Liver (tissue), 9 donors: ENCODE results near the gene CDH16. TPM values are rescaled to one million over a fixed set of nuclear protein-coding genes. Genes with fewer than 3 reads are reported as not detected.

Source experiments
- DNase-seq: peaks from one replicate; pipeline ENCODE4 v3.0.0-alpha.2; 2017; ENCODE audit warnings: low spot score
- H3K27ac ChIP-seq, 2 donors: one replicate each; pipeline ENCODE4 v1.7.0; 2013; ENCODE audit warnings: inconsistent platforms in 2 of 2, low read length in 2 of 2, control low read depth in 1 of 2, low read depth in 1 of 2, mild to moderate bottlenecking in 1 of 2
- H3K27me3 ChIP-seq, 4 donors: one replicate each; pipeline versions ENCODE4 v1.6.1 to v1.7.0; 2013; ENCODE audit warnings: low read length in 3 of 4, inconsistent platforms in 1 of 4, mild to moderate bottlenecking in 1 of 4, moderate library complexity in 1 of 4; ENCODE audit not compliant: control insufficient read depth in 4 of 4, insufficient read depth in 4 of 4
- H3K36me3 ChIP-seq, 4 donors: one replicate each; pipeline versions ENCODE4 v1.6.1 to v1.7.0; 2013; ENCODE audit warnings: low read length in 3 of 4, mild to moderate bottlenecking in 3 of 4, low read depth in 1 of 4, moderate library complexity in 1 of 4; ENCODE audit not compliant: control insufficient read depth in 4 of 4, insufficient read depth in 3 of 4
- H3K4me1 ChIP-seq, 4 donors: one replicate each; pipeline versions ENCODE4 v1.6.1 to v1.7.0; 2013; ENCODE audit warnings: low read length in 3 of 4, mild to moderate bottlenecking in 3 of 4, moderate library complexity in 1 of 4; ENCODE audit not compliant: control insufficient read depth in 4 of 4, insufficient read depth in 4 of 4
- H3K4me3 ChIP-seq, 3 donors: one replicate each; pipeline versions ENCODE4 v1.6.1 to v1.7.0; 2013; ENCODE audit warnings: low read length in 3 of 3, control low read depth in 1 of 3, low read depth in 1 of 3, mild to moderate bottlenecking in 1 of 3
- H3K9ac ChIP-seq, 2 donors: one replicate each; pipeline ENCODE4 v1.7.0; 2013; ENCODE audit warnings: low read length in 2 of 2, mild to moderate bottlenecking in 2 of 2, moderate library complexity in 2 of 2, control low read depth in 1 of 2, low read depth in 1 of 2
- H3K9me3 ChIP-seq, 4 donors: one replicate each; pipeline versions ENCODE4 v1.6.1 to v1.7.0; 2013; ENCODE audit warnings: low read length in 3 of 4; ENCODE audit not compliant: control insufficient read depth in 4 of 4
- EGR1 ChIP-seq, 2 donors: IDR thresholded peaks; 2 replicates each; pipeline ENCODE4 v1.6.1; 2016 to 2018; ENCODE audit warnings: antibody characterized with exemption in 2 of 2, low read depth in 2 of 2
- FOXA1 ChIP-seq: IDR thresholded peaks from 2 replicates; pipeline ENCODE4 v1.6.1; 2016; ENCODE audit warnings: antibody characterized with exemption
- FOXA2 ChIP-seq: IDR thresholded peaks from 2 replicates; pipeline ENCODE4 v1.6.1; 2016; ENCODE audit warnings: antibody characterized with exemption
- GABPA ChIP-seq, 2 donors: IDR thresholded peaks in 1 of 2; conservative IDR thresholded peaks in 1 of 2; 2 replicates each; pipeline ENCODE4 v1.6.1; 2016; ENCODE audit warnings: antibody characterized with exemption in 2 of 2, mild to moderate bottlenecking in 1 of 2, moderate library complexity in 1 of 2
- HNF4A ChIP-seq, 2 donors: conservative IDR thresholded peaks; 2 replicates each; pipeline ENCODE4 v1.6.1; 2016; ENCODE audit warnings: antibody characterized with exemption in 2 of 2, mild to moderate bottlenecking in 2 of 2
- HNF4G ChIP-seq: IDR thresholded peaks from 2 replicates; pipeline ENCODE4 v1.6.1; 2016; ENCODE audit warnings: antibody characterized with exemption
- JUND ChIP-seq, 2 donors: IDR thresholded peaks; 2 replicates each; pipeline ENCODE4 v1.6.1; 2016; ENCODE audit warnings: antibody characterized with exemption in 2 of 2
- MAX ChIP-seq: IDR thresholded peaks from 2 replicates; pipeline ENCODE4 v1.6.1; 2016; ENCODE audit warnings: antibody characterized with exemption
- NR2F2 ChIP-seq: IDR thresholded peaks from 2 replicates; pipeline ENCODE4 v1.6.1; 2016; ENCODE audit warnings: antibody characterized with exemption
- RAD21 ChIP-seq, 2 donors: IDR thresholded peaks; 2 replicates each; pipeline ENCODE4 v1.6.1; 2016; ENCODE audit warnings: antibody characterized with exemption in 2 of 2, mild to moderate bottlenecking in 2 of 2
- REST ChIP-seq: IDR thresholded peaks from 2 replicates; pipeline ENCODE4 v1.6.1; 2016; ENCODE audit warnings: antibody characterized with exemption, mild to moderate bottlenecking
- RXRA ChIP-seq, 2 donors: IDR thresholded peaks; 2 replicates each; pipeline ENCODE4 v1.6.1; 2017 to 2018; ENCODE audit warnings: antibody characterized with exemption in 2 of 2, mild to moderate bottlenecking in 1 of 2
- SP1 ChIP-seq: IDR thresholded peaks from 2 replicates; pipeline ENCODE4 v1.6.1; 2018; ENCODE audit warnings: antibody characterized with exemption, mild to moderate bottlenecking
- TAF1 ChIP-seq: conservative IDR thresholded peaks from 2 replicates; pipeline ENCODE4 v1.6.1; 2016; ENCODE audit warnings: antibody characterized with exemption, mild to moderate bottlenecking
- YY1 ChIP-seq: IDR thresholded peaks from 2 replicates; pipeline ENCODE4 v1.6.1; 2016; ENCODE audit warnings: antibody characterized with exemption, mild to moderate bottlenecking
- ZBTB33 ChIP-seq: IDR thresholded peaks from 2 replicates; pipeline ENCODE4 v1.6.1; 2016; ENCODE audit warnings: antibody characterized with exemption
- WGBS: extraction: QIAGEN DNeasy Blood & Tissue Kit; methylation state at CpG from one replicate; pipeline ENCODE4 v1.1.7; 2013; 5-methylcytosine and 5-hydroxymethylcytosine counted together
- polyA plus RNA-seq, 2 donors: library from polyadenylated mRNA; stranded (reverse) in 1 of 2; unstranded in 1 of 2; fragments of 200-250 nt in 1 of 2; fragments of >200 nt in 1 of 2; fragmentation: Nextera tagmentation in 1 of 2; extraction: Ambion mirVana in 1 of 2; gene quantifications; one replicate each; pipeline versions ENCODE4 v1.2.1 to v1.2.3, GENCODE V29; 2013 to 2015
- total RNA-seq, 2 donors: library from RNA; depleted of rRNA; stranded (reverse); fragments of >200 nt; gene quantifications; one replicate each; pipeline ENCODE4 v1.2.3, GENCODE V29; 2014
- TF ChIP-seq, protein P1 (sequence below): IDR thresholded peaks from 2 replicates; pipeline ENCODE4 v1.6.1; 2016; ENCODE audit warnings: antibody characterized with exemption
- TF ChIP-seq, protein P2 (sequence below): fragments of 150-350 bp; IDR thresholded peaks from 2 replicates; pipeline ENCODE4 v1.5.1; 2017; ENCODE audit warnings: improper control_type of control experiment, low read depth, low read length; ENCODE audit not compliant: missing input control
- donor health status: healthy.
- donor health status: healthy.
- donor health status: healthy.
- donor health status: healthy.
- donor health status: healthy.

The CDH16 gene
- total and polyA plus RNA-seq, 4 donors: 0.56 TPM; not detected in 3

- no peak for TF ChIP-seq REST
- TF ChIP-seq EGR1 (IDR thresholded peaks at IDR 0.05; ENCODE audit: low read depth in 2 of 2): no peak
- no peak for TF ChIP-seq FOXA1
- no peak for TF ChIP-seq TAF1
- TF ChIP-seq, protein P1, sequence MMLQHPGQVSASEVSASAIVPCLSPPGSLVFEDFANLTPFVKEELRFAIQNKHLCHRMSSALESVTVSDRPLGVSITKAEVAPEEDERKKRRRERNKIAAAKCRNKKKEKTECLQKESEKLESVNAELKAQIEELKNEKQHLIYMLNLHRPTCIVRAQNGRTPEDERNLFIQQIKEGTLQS: no peak
- TF ChIP-seq FOXA2: no peak
- no peak for TF ChIP-seq JUND (IDR thresholded peaks at IDR 0.05)
- no peak for TF ChIP-seq RXRA (IDR thresholded peaks at IDR 0.05)
These were observed 56.6 kb downstream of the CDH16 start (continued) for GRCh38 chr16:66862023-66862520.

DNA sequence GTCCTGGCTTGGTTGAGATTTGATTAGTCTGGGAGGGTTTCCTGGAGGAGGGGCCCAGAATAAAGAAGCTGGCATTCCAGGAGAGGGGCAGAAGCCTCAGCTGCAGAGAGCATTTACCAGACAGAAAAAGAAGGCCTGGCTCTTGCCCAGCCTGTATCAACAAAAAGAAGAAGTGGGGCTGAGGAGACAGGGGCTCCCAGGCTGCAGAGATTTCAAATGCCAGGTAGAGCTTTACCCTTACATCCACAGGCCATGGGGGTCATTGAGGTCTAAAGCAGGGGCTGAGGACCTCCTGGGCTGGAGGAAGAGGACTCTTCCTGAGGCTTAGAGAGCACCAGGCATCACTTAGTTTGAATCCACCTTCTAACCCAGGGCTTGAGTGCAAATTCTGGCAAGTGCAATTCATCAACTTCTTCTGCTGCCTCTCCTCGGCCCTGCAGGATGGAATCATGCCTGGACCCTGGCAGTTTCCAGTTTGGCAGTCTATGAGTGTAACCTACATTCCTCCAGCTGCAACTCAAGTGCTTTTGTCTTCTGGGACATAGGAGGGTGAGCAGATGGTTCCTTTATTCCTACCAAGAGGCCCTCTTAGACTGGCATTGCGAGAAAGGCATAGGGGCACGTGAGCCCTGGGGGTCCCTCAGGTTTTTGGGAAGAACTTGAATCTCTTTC is 59.2 kb downstream of the CDH16 start:
- no peaks in the 10 kb centered on the region for H3K4me1 ChIP-seq
- DNase-seq: no peak
- WGBS: 91% methylated on average over 3 of the region's 3 CpGs

More for the DNA sequence above, 59.2 kb downstream of the CDH16 start:
- TF ChIP-seq GABPA (IDR thresholded peaks at IDR 0.05 in 1 of 2, conservative IDR thresholded peaks at IDR 0.05 in 1 of 2) (no peak), FOXA2 (no peak), TAF1 (no peak), HNF4G (no peak), YY1 (no peak), FOXA1 (no peak), RAD21 (IDR thresholded peaks at IDR 0.05) (no peak), MAX (no peak), ZBTB33 (no peak), REST (no peak), HNF4A (conservative IDR thresholded peaks at IDR 0.05) (no peak), NR2F2 (no peak), RXRA (IDR thresholded peaks at IDR 0.05) (no peak), JUND (IDR thresholded peaks at IDR 0.05) (no peak), EGR1 (IDR thresholded peaks at IDR 0.05; ENCODE audit: low read depth in 2 of 2) (no peak), SP1 (no peak)
- TF ChIP-seq, protein P1: no peak
- TF ChIP-seq, protein P2, sequence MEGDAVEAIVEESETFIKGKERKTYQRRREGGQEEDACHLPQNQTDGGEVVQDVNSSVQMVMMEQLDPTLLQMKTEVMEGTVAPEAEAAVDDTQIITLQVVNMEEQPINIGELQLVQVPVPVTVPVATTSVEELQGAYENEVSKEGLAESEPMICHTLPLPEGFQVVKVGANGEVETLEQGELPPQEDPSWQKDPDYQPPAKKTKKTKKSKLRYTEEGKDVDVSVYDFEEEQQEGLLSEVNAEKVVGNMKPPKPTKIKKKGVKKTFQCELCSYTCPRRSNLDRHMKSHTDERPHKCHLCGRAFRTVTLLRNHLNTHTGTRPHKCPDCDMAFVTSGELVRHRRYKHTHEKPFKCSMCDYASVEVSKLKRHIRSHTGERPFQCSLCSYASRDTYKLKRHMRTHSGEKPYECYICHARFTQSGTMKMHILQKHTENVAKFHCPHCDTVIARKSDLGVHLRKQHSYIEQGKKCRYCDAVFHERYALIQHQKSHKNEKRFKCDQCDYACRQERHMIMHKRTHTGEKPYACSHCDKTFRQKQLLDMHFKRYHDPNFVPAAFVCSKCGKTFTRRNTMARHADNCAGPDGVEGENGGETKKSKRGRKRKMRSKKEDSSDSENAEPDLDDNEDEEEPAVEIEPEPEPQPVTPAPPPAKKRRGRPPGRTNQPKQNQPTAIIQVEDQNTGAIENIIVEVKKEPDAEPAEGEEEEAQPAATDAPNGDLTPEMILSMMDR: no peak
- no peak overlapping the region for H3K27ac ChIP-seq
- no peaks in the 10 kb centered on the region for H3K27me3 ChIP-seq
- no peak overlapping the region for H3K4me3 ChIP-seq
- H3K9me3 ChIP-seq: no peaks in the 10 kb centered on the region
- H3K9ac ChIP-seq: no peak overlapping the region
- no peaks in the 10 kb centered on the region for H3K36me3 ChIP-seq
